OCI-LY7 (cell line): ENCODE data around the gene SELENOM. TPM values are rescaled to one million over a fixed set of nuclear protein-coding genes. Genes with fewer than 3 reads are reported as not detected.

Source experiments
- Bru-seq: library from RNA; stranded (reverse); fragments of 400-500 nt; gene quantifications from one replicate; lab custom pipeline; 2021; lab: Mats Ljungman, UMichigan
- BruChase-seq, 2 experiments: library from RNA; stranded (reverse); fragments of 400-500 nt; gene quantifications; one replicate each; lab custom pipeline; 2021; lab: Mats Ljungman, UMichigan
- BruUV-seq: library from RNA; stranded (reverse); fragments of 400-500 nt; replicated peaks from 2 replicates; lab custom pipeline; 2021; lab: Mats Ljungman, UMichigan
- CTCF ChIA-PET: fragments of 300-600 bp; sonication (Branson Sonifier 250); formaldehyde crosslinking; loops from one replicate; lab custom pipeline; 2022; ENCODE audit warnings: antibody characterized with exemption; ENCODE audit not compliant: unreplicated experiment; lab: Charles Lee
- POLR2A ChIA-PET: fragments of 300-600 bp; sonication (Branson Sonifier 250); formaldehyde crosslinking; loops from one replicate; lab custom pipeline; 2022; ENCODE audit warnings: antibody characterized with exemption; lab: Charles Lee
- DNase-seq: peaks from one replicate; pipeline ENCODE4 v3.0.0-alpha.2; 2015; ENCODE audit warnings: low spot score
- H2AFZ ChIP-seq: fragments of 200-600 bp; sonication (generic), shearing (Covaris generic); 2 replicates; pipeline ENCODE4 v1.6.1; 2014; ENCODE audit warnings: mild to moderate bottlenecking, antibody characterized with exemption, low read length, moderate library complexity
- H3K27ac ChIP-seq: fragments of 200-600 bp; sonication (generic); 2 replicates; pipeline ENCODE4 v1.5.1; 2014; ENCODE audit warnings: mixed run types, low read depth, mild to moderate bottlenecking, moderate library complexity, low read length, inconsistent platforms; ENCODE audit not compliant: poor library complexity, severe bottlenecking
- H3K36me3 ChIP-seq: fragments of 200-600 bp; sonication (generic); 2 replicates; pipeline ENCODE4 v1.6.1; 2014; ENCODE audit warnings: mild to moderate bottlenecking, antibody characterized with exemption, low read length, moderate library complexity, mixed read lengths; ENCODE audit not compliant: insufficient read depth
- H3K4me1 ChIP-seq: fragments of 200-600 bp; sonication (generic); 2 replicates; pipeline ENCODE4 v1.5.1; 2014; ENCODE audit warnings: mild to moderate bottlenecking, low read length; ENCODE audit not compliant: insufficient read depth, poor library complexity, severe bottlenecking
- H3K4me2 ChIP-seq: fragments of 200-600 bp; sonication (generic); 2 replicates; pipeline ENCODE4 v1.6.1; 2014; ENCODE audit warnings: mild to moderate bottlenecking, low read length
- H3K4me3 ChIP-seq: fragments of 200-600 bp; sonication (generic); 2 replicates; pipeline ENCODE4 v1.5.1; 2014; ENCODE audit warnings: mild to moderate bottlenecking, low read depth, low read length; ENCODE audit not compliant: poor library complexity, severe bottlenecking
- H3K79me2 ChIP-seq: fragments of 200-600 bp; sonication (generic); 2 replicates; pipeline ENCODE4 v1.6.1; 2016; ENCODE audit warnings: low read depth, mild to moderate bottlenecking, low read length, moderate library complexity, mixed read lengths; ENCODE audit not compliant: insufficient read depth
- H3K9me2 ChIP-seq: fragments of 200-600 bp; sonication (generic); 2 replicates; pipeline ENCODE4 v1.6.1; 2016; ENCODE audit warnings: mild to moderate bottlenecking, low read length, mixed read lengths; ENCODE audit not compliant: insufficient read depth
- H3K9me3 ChIP-seq: fragments of 200-600 bp; sonication (generic); 2 replicates; pipeline ENCODE4 v1.6.1; 2014; ENCODE audit warnings: mild to moderate bottlenecking, mixed run types, low read length, mixed read lengths
- H4K20me1 ChIP-seq: fragments of 200-600 bp; sonication (generic); 2 replicates; pipeline ENCODE4 v1.6.1; 2014; ENCODE audit warnings: mild to moderate bottlenecking, antibody characterized with exemption, low read length, moderate library complexity, mixed read lengths; ENCODE audit not compliant: insufficient read depth
- CTCF ChIP-seq: fragments of 200-600 bp; sonication (generic); conservative IDR thresholded peaks from 2 replicates; pipeline ENCODE4 v1.5.1; 2014; ENCODE audit warnings: mild to moderate bottlenecking, antibody characterized with exemption, low read length, moderate library complexity, mixed read lengths
- EZH2phosphoT487 ChIP-seq: fragments of 200-600 bp; sonication (generic); IDR thresholded peaks from 2 replicates; pipeline ENCODE4 v1.6.1; 2018; ENCODE audit warnings: low read depth, borderline replicate concordance, mild to moderate bottlenecking, mixed run types, antibody characterized with exemption, low read length, moderate library complexity, mixed read lengths
- intact Hi-C: fragments of 100-400 bp; cut with micrococcal nuclease; formaldehyde crosslinking; loops from one replicate; pipeline ENCODE4 v1.10.0; 2022; ENCODE audit not compliant: unreplicated experiment
- long read RNA-seq: library from polyadenylated mRNA; stranded (forward); transcript quantifications from one replicate; pipeline ENCODE4 v2.0.0, GENCODE V29; 2022
- total RNA-seq, 2 experiments: library from RNA; depleted of rRNA in 1 of 2; stranded (reverse); fragments of >200 nt in 1 of 2; shearing (Covaris generic) in 1 of 2; gene quantifications; 2 replicates each; pipeline ENCODE4 v1.2.3, GENCODE V29; 2014 to 2022

SELENOM gene
- 1.4 TPM in 1 of 2 replicates, not detected in the other for total RNA-seq (2014; rRNA removed; shearing (Covaris generic))
- 0.55 and 1.8 TPM in 2 replicates for total RNA-seq (2022)
- Bru-seq, nascent RNA, result percentile 16 among the genes with signal in this experiment
- percentile 21 among the genes with signal in this experiment for BruChase-seq, experiment 1, labeled RNA remaining after a 6-hour chase
- percentile 18 among the genes with signal in this experiment for BruChase-seq, experiment 2, labeled RNA remaining after a 2-hour chase
- long read RNA-seq, partial matches to known transcripts, result 0 of 3 reads
- long read RNA-seq, other reads (novel, unspliced or antisense), result 2 of 3 reads

- TF ChIP-seq CTCF (peak; percentile 85), EZH2phosphoT487 (no peak)
- Histone ChIP-seq H3K9me2 (no peaks in the 10 kb centered on the region), H4K20me1 (no peaks in the 10 kb centered on the region), H3K36me3 (no peaks in the 10 kb centered on the region), H3K4me3 (peak within 1 kb of the TSS; percentile 64), H3K4me1 (peaks cover 5% of the 10 kb centered on the region), H3K79me2 (no peaks in the 10 kb centered on the region), H3K4me2 (peak within 1 kb of the TSS; percentile 89), H2AFZ (peak within 1 kb of the TSS; percentile 72), H3K9me3 (no peaks in the 10 kb centered on the region), H3K27ac (no peak within 1 kb of the TSS)
- ChIA-PET POLR2A (interaction anchor here (0.6 to 1.5 kb wide), 2 partner anchors 24 to 48 kb away, joined by 3 to 6 read pairs; no protein-coding TSS in a partner anchor), CTCF (interaction anchor here (0.6 kb wide), 3 partner anchors 70 to 681 kb away, joined by 3 read pairs; no protein-coding TSS in a partner anchor)
- BruUV-seq, result no TSS peak
- peak; percentile 84 for DNase-seq
- intact Hi-C loops, result loop anchor here (5.0 kb wide), 1 partner anchor 40 kb away; no protein-coding TSS in a partner anchor
Measured at GRCh38 chr22:31107178-31107893, at the start of gene SELENOM. Gene SELENOM (minus strand): TSS chr22:31107568. CDS start chr22:31107505, 63 bp downstream.

- no peak for DNase-seq
- no peaks in the 10 kb centered on the region; the same call in 1 of the 2 replicates for H3K9me3 ChIP-seq
- ChIA-PET POLR2A (interaction anchor here (0.6 kb wide), 1 partner anchor 48 kb away, joined by 6 read pairs; the partner anchor contains the start of gene SELENOM), CTCF (interaction anchor here (0.5 kb wide), 1 partner anchor 27 kb away, joined by 10 read pairs; no protein-coding TSS in a partner anchor)
- no peak overlapping the region for H3K27ac ChIP-seq
- H3K9me2 ChIP-seq, result no peaks in the 10 kb centered on the region
- no peaks in the 10 kb centered on the region for H3K36me3 ChIP-seq
- H4K20me1 ChIP-seq, result no peaks in the 10 kb centered on the region
- H3K4me3 ChIP-seq, result no peak overlapping the region
- no TSS peak for BruUV-seq
- TF ChIP-seq CTCF (no peak), EZH2phosphoT487 (no peak)
- intact Hi-C loops, result no loop called here
- no peak overlapping the region for H2AFZ ChIP-seq
- no peak overlapping the region for H3K4me2 ChIP-seq
- peaks cover 2% of the 10 kb centered on the region; the same call in 1 of the 2 replicates for H3K79me2 ChIP-seq
- H3K4me1 ChIP-seq, result peaks cover under 1% of the 10 kb centered on the region
Measured at GRCh38 chr22:31155422-31155821, 48.1 kb upstream of the SELENOM start.
